Left ventricle myocardium inferior (tissue), 1 donor: ENCODE data around the gene MATK. TPM values are rescaled to one million over a fixed set of nuclear protein-coding genes. Genes with fewer than 3 reads are reported as not detected.

Source experiments
- DNase-seq: peaks from one replicate; pipeline ENCODE4 v3.0.0-alpha.2; 2020
- H3K27ac ChIP-seq: fragments of 200-600 bp; replicated peaks from 2 replicates; pipeline ENCODE4 v1.8.0; 2021
- H3K27me3 ChIP-seq: fragments of 200-600 bp; 2 replicates; pipeline ENCODE4 v1.8.0; 2021; ENCODE audit warnings: low read depth
- H3K36me3 ChIP-seq: fragments of 200-600 bp; 2 replicates; pipeline ENCODE4 v1.8.0; 2021
- H3K4me1 ChIP-seq: fragments of 200-600 bp; 2 replicates; pipeline ENCODE4 v1.8.0; 2021
- H3K4me3 ChIP-seq: fragments of 200-600 bp; 2 replicates; pipeline ENCODE4 v1.8.0; 2021; ENCODE audit warnings: mild to moderate bottlenecking, moderate library complexity
- H3K9me3 ChIP-seq: fragments of 200-600 bp; replicated peaks from 2 replicates; pipeline ENCODE4 v1.8.0; 2021
- intact Hi-C: fragments of 100-400 bp; cut with micrococcal nuclease; formaldehyde crosslinking; loops from one replicate; pipeline ENCODE4 v1.11.0; 2022
- total RNA-seq: library from RNA; stranded (reverse); fragmentation: NEBNext Ultra II Directional; extraction: Animal tissue kit (Norgen Biotek cat#: 25700); gene quantifications from one replicate; pipeline ENCODE4 v1.2.1, GENCODE V29; 2021
- TF ChIP-seq, protein P1 (sequence below): fragments of 200-600 bp; IDR thresholded peaks from 2 replicates; pipeline ENCODE4 v1.8.0; 2021; ENCODE audit warnings: antibody characterized with exemption, mild to moderate bottlenecking, borderline replicate concordance
- donor health status: DM: no; HTN: yes; CAD: no; lungs with severe emphysema.

The MATK gene
- total RNA-seq, 1 donor from 2014 or later: 0.14 TPM

DNA sequence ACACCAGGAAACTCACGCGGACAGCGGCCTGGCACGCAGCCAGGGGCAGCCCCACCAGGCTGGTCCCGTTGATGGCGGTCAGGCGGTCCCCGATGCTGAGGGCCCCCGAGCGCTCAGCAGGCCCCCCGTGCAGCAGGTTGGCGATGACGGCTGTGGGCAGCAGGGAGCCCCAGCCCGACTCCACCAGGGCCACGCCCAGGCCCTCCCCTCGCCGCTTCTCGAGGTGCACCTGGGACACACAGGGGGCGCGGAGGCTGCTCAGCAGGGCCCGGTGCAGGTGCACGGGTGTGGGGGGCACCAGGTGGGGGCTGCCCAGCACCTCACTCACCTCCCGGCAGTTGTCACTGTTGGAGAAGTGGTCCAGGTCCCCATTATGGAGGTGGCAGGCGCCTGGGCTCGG lies 33.7 kb downstream of the MATK start:
- H3K27ac ChIP-seq: no peak overlapping the region
- no peaks in the 10 kb centered on the region for H3K9me3 ChIP-seq
- peaks cover 55% of the 10 kb centered on the region for H3K36me3 ChIP-seq
- intact Hi-C loops: no loop called here
- no peak overlapping the region for H3K4me3 ChIP-seq
- H3K27me3 ChIP-seq: no peaks in the 10 kb centered on the region
- no peaks in the 10 kb centered on the region for H3K4me1 ChIP-seq
- TF ChIP-seq, protein P1, sequence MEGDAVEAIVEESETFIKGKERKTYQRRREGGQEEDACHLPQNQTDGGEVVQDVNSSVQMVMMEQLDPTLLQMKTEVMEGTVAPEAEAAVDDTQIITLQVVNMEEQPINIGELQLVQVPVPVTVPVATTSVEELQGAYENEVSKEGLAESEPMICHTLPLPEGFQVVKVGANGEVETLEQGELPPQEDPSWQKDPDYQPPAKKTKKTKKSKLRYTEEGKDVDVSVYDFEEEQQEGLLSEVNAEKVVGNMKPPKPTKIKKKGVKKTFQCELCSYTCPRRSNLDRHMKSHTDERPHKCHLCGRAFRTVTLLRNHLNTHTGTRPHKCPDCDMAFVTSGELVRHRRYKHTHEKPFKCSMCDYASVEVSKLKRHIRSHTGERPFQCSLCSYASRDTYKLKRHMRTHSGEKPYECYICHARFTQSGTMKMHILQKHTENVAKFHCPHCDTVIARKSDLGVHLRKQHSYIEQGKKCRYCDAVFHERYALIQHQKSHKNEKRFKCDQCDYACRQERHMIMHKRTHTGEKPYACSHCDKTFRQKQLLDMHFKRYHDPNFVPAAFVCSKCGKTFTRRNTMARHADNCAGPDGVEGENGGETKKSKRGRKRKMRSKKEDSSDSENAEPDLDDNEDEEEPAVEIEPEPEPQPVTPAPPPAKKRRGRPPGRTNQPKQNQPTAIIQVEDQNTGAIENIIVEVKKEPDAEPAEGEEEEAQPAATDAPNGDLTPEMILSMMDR: no peak
- no peak for DNase-seq

DNA sequence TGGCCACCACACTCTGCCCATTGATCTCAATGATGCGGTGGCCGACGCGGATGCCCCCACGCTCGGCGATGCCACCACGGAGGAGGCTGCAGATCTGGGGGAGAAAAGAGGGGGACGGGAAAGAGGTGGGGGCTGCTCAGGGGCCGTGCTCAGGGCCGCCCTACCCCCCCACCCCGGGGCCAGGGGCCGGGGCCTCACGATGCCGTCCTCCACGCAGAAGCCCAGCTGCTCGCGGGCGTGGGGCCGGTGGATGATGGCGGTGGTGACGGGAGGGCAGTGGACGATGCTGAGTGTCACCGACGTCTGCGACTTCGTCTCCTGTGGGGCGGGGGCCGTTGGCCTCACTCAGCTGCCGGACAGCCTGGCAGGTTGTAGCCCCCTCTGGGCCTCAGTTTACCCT lies 34.9 kb downstream of the MATK start:
- peaks cover 10% of the 10 kb centered on the region for H3K27me3 ChIP-seq
- no peaks in the 10 kb centered on the region for H3K4me1 ChIP-seq
- TF ChIP-seq, protein P1: no peak
- DNase-seq: no peak
- no peaks in the 10 kb centered on the region for H3K9me3 ChIP-seq
- H3K27ac ChIP-seq: no peak overlapping the region
- H3K36me3 ChIP-seq: peaks cover 44% of the 10 kb centered on the region
- no peak overlapping the region for H3K4me3 ChIP-seq
- intact Hi-C loops: no loop called here

DNA sequence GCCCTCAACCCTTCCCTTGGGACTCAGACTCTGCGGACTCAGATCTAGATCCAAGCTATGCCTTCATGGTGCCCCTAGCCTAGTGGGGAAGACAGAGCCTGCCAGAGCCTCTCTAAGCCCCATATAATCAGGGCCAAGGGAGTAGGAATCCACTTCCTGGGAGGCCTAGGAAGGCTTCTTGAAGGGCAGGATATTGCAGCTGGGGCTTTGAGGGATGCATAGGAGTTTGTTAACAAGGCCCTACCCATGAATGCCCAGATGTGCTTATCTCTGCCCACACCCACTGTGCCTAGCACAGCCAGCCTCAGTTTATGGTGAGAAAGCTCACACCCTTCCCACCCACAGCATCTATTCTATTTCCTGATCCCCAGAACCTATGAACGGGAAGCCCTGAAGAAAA lies 36.0 kb downstream of the MATK start:
- Histone ChIP-seq H3K36me3 (peaks cover 44% of the 10 kb centered on the region), H3K27ac (no peak overlapping the region), H3K9me3 (no peaks in the 10 kb centered on the region), H3K4me3 (no peak overlapping the region), H3K27me3 (peaks cover 19% of the 10 kb centered on the region), H3K4me1 (no peaks in the 10 kb centered on the region)
- TF ChIP-seq, protein P1: no peak
- intact Hi-C loops: no loop called here
- DNase-seq: no peak

DNA sequence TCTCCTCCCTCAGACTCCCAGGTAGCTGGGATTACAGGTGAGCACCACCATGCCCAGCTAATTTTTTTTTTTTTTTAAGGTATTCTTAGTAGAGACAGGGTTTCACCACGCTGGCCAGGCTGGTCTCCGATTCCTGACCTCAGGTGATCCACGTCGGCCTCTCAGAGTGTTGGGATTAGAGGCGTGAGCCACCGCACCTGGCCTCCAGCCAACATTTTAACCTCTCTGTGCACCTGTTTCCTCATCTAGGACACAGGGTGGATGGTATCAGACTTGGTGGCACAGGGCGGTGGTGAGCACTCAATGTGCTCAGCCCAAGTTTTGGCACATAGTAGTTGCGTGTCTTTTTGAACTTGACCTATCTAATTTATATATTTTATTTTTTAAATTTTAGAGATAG lies 37.2 kb downstream of the MATK start:
- no peak overlapping the region for H3K4me3 ChIP-seq
- TF ChIP-seq, protein P1: no peak
- peaks cover 19% of the 10 kb centered on the region for H3K27me3 ChIP-seq
- H3K27ac ChIP-seq: no peak overlapping the region
- no peaks in the 10 kb centered on the region for H3K4me1 ChIP-seq
- intact Hi-C loops: no loop called here
- peaks cover 44% of the 10 kb centered on the region for H3K36me3 ChIP-seq
- H3K9me3 ChIP-seq: no peaks in the 10 kb centered on the region
- no peak for DNase-seq

DNA sequence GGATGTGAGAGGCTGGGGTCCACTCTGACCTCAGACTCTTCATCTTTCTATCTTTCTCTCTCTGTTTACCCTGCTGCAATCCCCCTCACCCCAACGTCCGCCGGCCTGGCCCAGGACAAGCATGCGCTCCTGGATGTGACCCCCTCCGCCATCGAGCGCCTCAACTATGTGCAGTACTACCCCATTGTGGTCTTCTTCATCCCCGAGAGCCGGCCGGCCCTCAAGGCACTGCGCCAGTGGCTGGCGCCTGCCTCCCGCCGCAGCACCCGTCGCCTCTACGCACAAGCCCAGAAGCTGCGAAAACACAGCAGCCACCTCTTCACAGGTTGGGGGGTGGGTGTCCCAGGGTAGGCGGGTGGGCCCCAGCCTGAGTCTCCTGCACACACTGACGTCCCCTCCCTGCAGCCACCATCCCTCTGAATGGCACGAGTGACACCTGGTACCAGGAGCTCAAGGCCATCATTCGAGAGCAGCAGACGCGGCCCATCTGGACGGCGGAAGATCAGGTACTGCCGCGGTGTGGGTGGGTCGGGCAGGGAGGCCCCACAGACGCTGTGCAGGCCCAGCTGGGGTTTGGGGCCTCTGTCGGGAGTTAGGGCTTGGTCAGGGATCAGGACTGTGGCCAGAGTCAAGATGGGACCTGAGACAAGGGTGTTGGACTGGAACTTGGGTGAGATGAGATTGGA lies 39.7 kb downstream of the MATK start:
- no peak for DNase-seq
- H3K27ac ChIP-seq: no peak overlapping the region
- no peak overlapping the region for H3K4me3 ChIP-seq
- intact Hi-C loops: no loop called here
- H3K9me3 ChIP-seq: no peaks in the 10 kb centered on the region
- peaks cover 19% of the 10 kb centered on the region for H3K36me3 ChIP-seq
- TF ChIP-seq, protein P1: no peak
- peaks cover 19% of the 10 kb centered on the region for H3K27me3 ChIP-seq
- no peaks in the 10 kb centered on the region for H3K4me1 ChIP-seq
